Upper lobe of right lung (tissue), 1 donor: ENCODE results near the gene SLC44A5. TPM values are rescaled to one million over a fixed set of nuclear protein-coding genes. Genes with fewer than 3 reads are reported as not detected.

ENCODE experiments used
- ATAC-seq: fragments of 200-7000 bp; cut with Tn5 transposase; one replicate; pipeline ENCODE4 v1.9.1; 2020; ENCODE audit warnings: mild to moderate bottlenecking, moderate library complexity
- DNase-seq: peaks from one replicate; pipeline ENCODE4 v3.0.0-alpha.2; 2020
- H3K27ac ChIP-seq: fragments of 200-600 bp; one replicate; pipeline ENCODE4 v1.8.0; 2022
- H3K27me3 ChIP-seq: fragments of 200-600 bp; one replicate; pipeline ENCODE4 v1.8.0; 2022; ENCODE audit warnings: mild to moderate bottlenecking
- H3K36me3 ChIP-seq: fragments of 200-600 bp; one replicate; pipeline ENCODE4 v1.8.0; 2022
- H3K4me1 ChIP-seq: fragments of 200-600 bp; one replicate; pipeline ENCODE4 v1.8.0; 2022
- H3K4me3 ChIP-seq: fragments of 200-600 bp; one replicate; pipeline ENCODE4 v1.8.0; 2022; ENCODE audit warnings: mild to moderate bottlenecking
- H3K9me3 ChIP-seq: fragments of 200-600 bp; one replicate; pipeline ENCODE4 v1.8.0; 2022
- CTCF ChIP-seq: fragments of 200-600 bp; IDR thresholded peaks from one replicate; pipeline ENCODE4 v1.8.0; 2022; ENCODE audit warnings: antibody characterized with exemption
- intact Hi-C: fragments of 100-400 bp; cut with DNase I; formaldehyde crosslinking; loops from one replicate; pipeline ENCODE4 v1.11.0; 2022
- total RNA-seq: library from RNA; stranded (reverse); fragmentation: NEBNext Ultra II Directional; extraction: Animal tissue kit (Norgen Biotek cat#: 25700); gene quantifications from one replicate; pipeline ENCODE4 v1.2.1, GENCODE V29; 2021
- donor health status: DM: no; HTN: yes; CAD: no; lungs with severe emphysema.

The SLC44A5 gene
- total RNA-seq, 1 donor from 2014 or later, result 0.55 TPM

- H3K36me3 ChIP-seq, result no peaks in the 10 kb centered on the region
- ATAC-seq (no peak), DNase-seq (no peak)
- H3K4me3 ChIP-seq, result no peak overlapping the region
- TF ChIP-seq CTCF, result no peak
- intact Hi-C loops, result no loop called here
- no peaks in the 10 kb centered on the region for H3K4me1 ChIP-seq
- no peak overlapping the region for H3K27ac ChIP-seq
- H3K9me3 ChIP-seq, result no peaks in the 10 kb centered on the region
- no peaks in the 10 kb centered on the region for H3K27me3 ChIP-seq
Measured at GRCh38 chr1:75475696-75476095, 135.2 kb downstream of the SLC44A5 start.

- intact Hi-C loops, result no loop called here
- ATAC-seq, result no peak
- TF ChIP-seq CTCF, result no peak
Measured at GRCh38 chr1:75472971-75473603, 137.8 kb downstream of the SLC44A5 start.

DNA sequence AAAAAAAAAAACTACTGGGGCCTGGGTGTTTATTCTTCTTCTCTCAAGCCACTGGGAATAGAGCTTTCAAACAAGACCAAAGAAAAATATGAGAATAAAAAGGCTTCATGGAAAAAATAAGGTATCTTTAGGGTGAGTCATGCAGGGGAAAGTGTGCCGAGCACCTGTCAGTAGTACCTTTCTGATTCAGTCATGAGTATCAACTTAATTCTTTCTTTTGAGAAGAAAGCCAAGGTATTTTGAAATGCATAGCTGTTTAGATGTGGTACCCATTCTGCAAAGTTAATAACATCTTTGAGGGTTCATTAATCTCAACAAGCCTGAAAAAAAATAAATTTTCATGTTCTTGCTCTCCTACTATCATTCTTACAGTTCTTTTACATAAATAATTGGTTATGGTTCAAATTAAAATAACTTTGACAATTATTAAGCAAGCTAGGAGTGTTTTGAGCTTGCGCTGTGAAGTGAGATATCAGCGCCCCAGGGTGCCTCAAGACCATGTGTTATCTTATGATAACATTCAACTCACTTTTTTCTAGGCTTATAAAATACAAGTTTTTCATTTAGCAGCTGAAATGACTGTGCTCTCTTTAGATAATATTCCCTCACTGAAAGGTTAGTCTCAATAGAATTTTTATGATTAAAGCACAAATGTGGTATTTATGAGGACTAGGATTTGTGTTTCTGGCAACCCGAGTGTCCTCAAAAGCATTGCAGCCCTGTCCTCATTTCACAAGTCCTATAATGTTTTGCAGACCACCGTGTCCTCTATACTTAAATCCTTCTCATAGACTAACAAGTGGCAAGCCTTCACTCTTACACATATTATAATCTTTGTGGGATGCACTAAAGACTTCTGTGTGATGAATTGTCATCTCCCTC, 138.6 kb downstream of the SLC44A5 start:
- Histone ChIP-seq H3K4me1 (no peaks in the 10 kb centered on the region), H3K9me3 (no peaks in the 10 kb centered on the region), H3K36me3 (no peaks in the 10 kb centered on the region), H3K27me3 (no peaks in the 10 kb centered on the region), H3K4me3 (no peak overlapping the region), H3K27ac (no peak overlapping the region)
- intact Hi-C loops, result no loop called here
- ATAC-seq (no peak), DNase-seq (no peak)
- TF ChIP-seq CTCF, result no peak

More at GRCh38 chr1:75472971-75473603, 137.8 kb downstream of the SLC44A5 start:
- Histone ChIP-seq H3K9me3 (no peaks in the 10 kb centered on the region), H3K27me3 (no peaks in the 10 kb centered on the region), H3K4me3 (no peak overlapping the region), H3K27ac (no peak overlapping the region), H3K4me1 (no peaks in the 10 kb centered on the region), H3K36me3 (no peaks in the 10 kb centered on the region)
- DNase-seq, result no peak

- Histone ChIP-seq H3K9me3 (no peaks in the 10 kb centered on the region), H3K4me1 (no peaks in the 10 kb centered on the region), H3K4me3 (no peak overlapping the region), H3K27me3 (no peaks in the 10 kb centered on the region), H3K36me3 (no peaks in the 10 kb centered on the region), H3K27ac (no peak overlapping the region)
- no peak for ATAC-seq
- TF ChIP-seq CTCF, result no peak
- intact Hi-C loops, result no loop called here
- DNase-seq, result no peak
Measured at GRCh38 chr1:75471252-75471651, 139.7 kb downstream of the SLC44A5 start.

GRCh38 chr1:75470448-75470847, 140.5 kb downstream of the SLC44A5 start:
- Histone ChIP-seq H3K36me3 (no peaks in the 10 kb centered on the region), H3K9me3 (no peaks in the 10 kb centered on the region), H3K27me3 (no peaks in the 10 kb centered on the region), H3K4me1 (no peaks in the 10 kb centered on the region), H3K4me3 (no peak overlapping the region), H3K27ac (no peak overlapping the region)
- DNase-seq (no peak), ATAC-seq (no peak)
- intact Hi-C loops, result no loop called here
- no peak for TF ChIP-seq CTCF
